ENCODE data around the gene SPATA3.

Gene SPATA3

DNA sequence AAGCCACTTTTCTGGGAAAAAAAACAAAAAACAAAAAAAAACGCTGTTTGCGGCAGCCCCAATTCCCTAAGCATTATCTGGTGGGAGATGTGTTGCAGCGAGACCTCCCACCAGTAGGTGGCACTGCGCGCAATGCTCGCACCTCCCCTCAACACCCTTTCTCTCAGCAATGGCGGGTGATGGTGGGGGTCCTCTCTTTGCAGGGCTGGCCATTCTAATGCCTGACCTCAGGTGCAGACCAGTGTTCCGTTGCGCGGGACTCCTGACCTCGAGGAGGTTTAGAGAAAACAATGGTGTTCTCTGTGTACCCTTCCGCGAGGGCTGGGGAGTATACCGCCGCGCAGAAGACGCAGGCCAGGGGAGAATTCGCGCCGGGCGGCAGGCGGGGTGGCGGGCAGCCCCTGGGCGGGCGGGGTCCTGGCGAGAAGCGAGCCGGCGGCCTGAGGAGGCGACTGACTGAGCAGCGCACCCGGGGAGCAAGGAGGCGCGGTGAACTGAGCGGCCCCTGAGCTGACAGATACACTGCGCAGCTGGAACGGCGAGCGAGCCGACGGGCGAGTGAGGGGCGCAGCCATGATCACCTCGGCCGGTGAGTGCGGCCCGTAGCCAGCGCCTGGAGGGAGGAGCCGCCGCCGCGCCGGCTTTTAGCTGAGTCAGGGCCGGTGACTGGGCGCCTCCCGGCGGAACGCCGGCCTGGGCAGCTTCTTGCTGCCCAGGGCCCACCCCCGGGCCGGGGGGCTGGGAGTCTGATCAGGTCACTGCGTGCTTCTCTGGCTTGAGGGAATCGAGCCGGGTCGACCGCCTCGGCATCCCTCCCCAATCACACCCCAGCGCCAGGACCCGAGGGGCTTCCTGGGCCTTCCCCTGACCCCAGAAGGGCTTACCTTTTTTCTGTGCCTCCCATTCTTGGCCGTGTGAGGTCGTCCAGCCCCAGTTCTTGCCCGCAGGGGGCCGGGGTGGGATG lies 60.8 kb downstream of the SPATA3 start, which contains the start of gene PSMD1:
Gene PSMD1 (plus strand): TSS at position 415 of the 964 bp plus-strand sequence. CDS start 159 bp downstream, at position 574.
- Histone ChIP-seq H3K27me3 (ENCODE audit: insufficient read depth, low read length) (no peaks in the 10 kb centered on the region), H3K9me3 (ENCODE audit: low read length) (no peaks in the 10 kb centered on the region), H2AFZ (ENCODE audit: low read depth, low read length) (peak within 1 kb of the TSS; percentile 46), H3K36me3 (ENCODE audit: insufficient read depth, low read length) (peaks cover 10% of the 10 kb centered on the region), H3K4me1 (ENCODE audit: insufficient read depth, low read length) (peaks cover 29% of the 10 kb centered on the region), H3K4me3 (ENCODE audit: low read length) (peak within 1 kb of the TSS; percentile 99)

DNA sequence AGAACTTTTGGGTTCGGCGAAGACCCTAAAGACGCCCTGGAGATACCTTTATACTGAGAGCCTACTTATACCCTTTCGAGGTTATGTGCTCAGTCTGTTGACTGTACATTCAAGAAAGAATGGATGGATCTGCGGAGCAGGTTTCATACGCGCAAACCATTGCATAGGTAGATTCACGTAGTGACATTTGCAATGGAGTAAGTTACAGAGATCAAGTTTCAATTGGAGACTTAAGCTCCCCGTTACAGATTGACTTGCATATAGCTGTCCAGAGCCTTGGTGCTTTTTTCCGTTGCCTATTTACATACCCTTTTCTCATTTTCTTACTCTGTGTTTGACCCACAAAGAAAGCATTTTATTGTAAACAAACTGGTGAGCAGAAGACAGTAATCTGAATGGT lies 61.7 kb downstream of the SPATA3 start:
- Histone ChIP-seq H3K27me3 (ENCODE audit: insufficient read depth, low read length) (no peaks in the 10 kb centered on the region), H2AFZ (ENCODE audit: low read depth, low read length) (no peak overlapping the region), H3K4me1 (ENCODE audit: insufficient read depth, low read length) (peaks cover 25% of the 10 kb centered on the region), H3K36me3 (ENCODE audit: insufficient read depth, low read length) (peaks cover 17% of the 10 kb centered on the region), H3K9me3 (ENCODE audit: low read length) (no peaks in the 10 kb centered on the region), H3K4me3 (ENCODE audit: low read length) (peak overlapping the region; percentile 99)
